Body of pancreas (tissue), 4 donors: Measurements from ENCODE around the gene SPRR2A.

ENCODE experiments used
- POLR2A ChIP-seq, 3 donors: fragments of 450-650 bp; IDR thresholded peaks; one replicate each; pipeline ENCODE4 v1.6.1; 2016; ENCODE audit warnings: antibody characterized with exemption in 3 of 3, mild to moderate bottlenecking in 2 of 3
- TF ChIP-seq, protein P1 (sequence below), 7 experiments: fragments of 450-650 bp in 4 of 7; fragments of 200-600 bp in 3 of 7; sonication (generic) in 3 of 7; IDR thresholded peaks; one replicate each; pipeline ENCODE4 v1.5.1; 2016 to 2019; ENCODE audit warnings: antibody characterized with exemption in 7 of 7

DNA sequence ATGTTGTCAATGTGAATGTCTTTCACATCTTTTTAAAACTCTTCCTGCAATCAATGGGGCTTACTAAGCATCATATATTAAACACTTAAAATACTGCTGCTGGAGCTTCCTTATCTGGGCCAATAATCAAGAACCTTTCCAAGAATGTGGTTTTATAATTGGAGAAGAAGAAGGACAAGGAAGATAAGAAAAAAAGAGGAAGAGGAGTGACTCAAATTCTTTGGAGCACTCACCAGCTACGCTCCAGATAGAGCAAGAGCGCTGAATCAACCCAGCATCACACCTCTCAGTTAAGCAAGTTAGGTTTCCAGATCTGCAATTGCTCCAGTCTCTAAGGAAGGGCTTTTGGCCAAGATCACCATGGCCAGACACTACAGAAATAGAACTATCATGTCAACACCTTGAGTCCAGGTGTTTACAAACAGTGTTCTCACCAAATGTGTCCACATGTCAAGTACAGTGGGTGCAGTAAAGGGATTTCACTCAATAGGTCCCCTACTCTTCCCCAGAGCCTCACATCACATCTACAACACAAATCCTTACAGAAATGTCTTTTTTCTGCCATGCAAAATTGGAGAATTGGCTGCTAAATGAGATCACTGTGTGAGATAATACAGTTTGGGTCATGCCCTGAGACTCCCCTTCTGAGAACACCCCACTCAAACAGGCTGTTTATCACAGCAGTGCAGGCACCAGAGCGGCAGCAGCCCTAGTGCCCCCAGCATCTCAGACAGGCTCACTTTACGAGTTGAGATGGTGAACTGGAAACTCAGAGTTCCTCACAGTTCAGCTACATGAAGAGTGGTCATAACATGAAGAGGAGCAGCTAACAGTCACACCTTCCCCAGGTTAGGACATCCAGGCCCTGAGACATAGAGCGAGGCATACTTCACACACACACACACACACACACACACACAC is 15.8 kb upstream of the SPRR2A start:
- TF ChIP-seq, protein P1, sequence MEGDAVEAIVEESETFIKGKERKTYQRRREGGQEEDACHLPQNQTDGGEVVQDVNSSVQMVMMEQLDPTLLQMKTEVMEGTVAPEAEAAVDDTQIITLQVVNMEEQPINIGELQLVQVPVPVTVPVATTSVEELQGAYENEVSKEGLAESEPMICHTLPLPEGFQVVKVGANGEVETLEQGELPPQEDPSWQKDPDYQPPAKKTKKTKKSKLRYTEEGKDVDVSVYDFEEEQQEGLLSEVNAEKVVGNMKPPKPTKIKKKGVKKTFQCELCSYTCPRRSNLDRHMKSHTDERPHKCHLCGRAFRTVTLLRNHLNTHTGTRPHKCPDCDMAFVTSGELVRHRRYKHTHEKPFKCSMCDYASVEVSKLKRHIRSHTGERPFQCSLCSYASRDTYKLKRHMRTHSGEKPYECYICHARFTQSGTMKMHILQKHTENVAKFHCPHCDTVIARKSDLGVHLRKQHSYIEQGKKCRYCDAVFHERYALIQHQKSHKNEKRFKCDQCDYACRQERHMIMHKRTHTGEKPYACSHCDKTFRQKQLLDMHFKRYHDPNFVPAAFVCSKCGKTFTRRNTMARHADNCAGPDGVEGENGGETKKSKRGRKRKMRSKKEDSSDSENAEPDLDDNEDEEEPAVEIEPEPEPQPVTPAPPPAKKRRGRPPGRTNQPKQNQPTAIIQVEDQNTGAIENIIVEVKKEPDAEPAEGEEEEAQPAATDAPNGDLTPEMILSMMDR (IDR thresholded peaks at IDR 0.05): no peak
- TF ChIP-seq POLR2A (IDR thresholded peaks at IDR 0.05): no peak
